GM23338 (cell line): ENCODE measurements around the gene MLKL. TPM values are rescaled to one million over a fixed set of nuclear protein-coding genes. Genes with fewer than 3 reads are reported as not detected.

Experiments used
- ATAC-seq: fragments of 200-7000 bp; cut with Tn5 transposase; 3 replicates; pipeline ENCODE4 v1.9.1; 2020
- DNase-seq: peaks from one replicate; pipeline ENCODE4 v3.0.0-alpha.2; 2015; ENCODE audit warnings: low spot score
- H2AFZ ChIP-seq: fragments of 200-600 bp; sonication (generic); 2 replicates; pipeline ENCODE4 v1.8.0; 2016; ENCODE audit warnings: antibody characterized with exemption, mild to moderate bottlenecking, moderate library complexity
- H3F3A ChIP-seq: fragments of 200-600 bp; sonication (generic); replicated peaks from 2 replicates; pipeline ENCODE4 v1.8.0; 2017; ENCODE audit warnings: antibody characterized with exemption, mixed run types, low read depth
- H3K27ac ChIP-seq: fragments of 200-600 bp; sonication (generic); 2 replicates; pipeline ENCODE4 v1.6.1; 2016; ENCODE audit warnings: low read depth
- H3K27me3 ChIP-seq: fragments of 200-600 bp; sonication (generic); 2 replicates; pipeline ENCODE4 v1.8.0; 2016; ENCODE audit warnings: mild to moderate bottlenecking, mixed run types, moderate library complexity; ENCODE audit not compliant: insufficient read depth
- H3K36me3 ChIP-seq: fragments of 200-600 bp; sonication (generic); 2 replicates; pipeline ENCODE4 v1.8.0; 2016; ENCODE audit warnings: mild to moderate bottlenecking; ENCODE audit not compliant: insufficient read depth
- H3K4me1 ChIP-seq: fragments of 200-600 bp; sonication (generic); 2 replicates; pipeline ENCODE4 v1.8.0; 2016; ENCODE audit warnings: mild to moderate bottlenecking, moderate library complexity; ENCODE audit not compliant: insufficient read depth
- H3K4me2 ChIP-seq: fragments of 200-600 bp; sonication (generic); 2 replicates; pipeline ENCODE4 v1.7.1; 2017; ENCODE audit warnings: mixed run types
- H3K4me3 ChIP-seq: fragments of 200-600 bp; sonication (generic); 2 replicates; pipeline ENCODE4 v1.6.1; 2016; ENCODE audit warnings: mixed run types
- H3K79me2 ChIP-seq: fragments of 200-600 bp; sonication (generic); replicated peaks from 2 replicates; pipeline ENCODE4 v1.8.0; 2017; ENCODE audit warnings: mild to moderate bottlenecking; ENCODE audit not compliant: insufficient read depth
- H3K9me2 ChIP-seq: fragments of 200-600 bp; sonication (generic); 2 replicates; pipeline ENCODE4 v1.8.0; 2017; ENCODE audit not compliant: insufficient read depth
- H4K20me1 ChIP-seq: fragments of 200-600 bp; sonication (generic); replicated peaks from 2 replicates; pipeline ENCODE4 v1.8.0; 2017; ENCODE audit warnings: mild to moderate bottlenecking; ENCODE audit not compliant: insufficient read depth
- H3K27ac Mint-ChIP-seq: 2 replicates; pipeline ENCODE4 v1.8.0; 2020; ENCODE audit warnings: inconsistent platforms, mild to moderate bottlenecking, moderate library complexity, mixed read lengths
- H3K27me3 Mint-ChIP-seq: 3 replicates; pipeline ENCODE4 v1.8.0; 2022; ENCODE audit warnings: low read depth, mild to moderate bottlenecking, moderate library complexity, mixed read lengths, inconsistent platforms; ENCODE audit not compliant: insufficient read depth, poor library complexity
- H3K36me3 Mint-ChIP-seq: 3 replicates; pipeline ENCODE4 v1.8.0; 2021; ENCODE audit warnings: low read depth, mild to moderate bottlenecking, inconsistent platforms, moderate library complexity, mixed read lengths
- H3K4me1 Mint-ChIP-seq: 3 replicates; pipeline ENCODE4 v1.8.0; 2020; ENCODE audit warnings: mild to moderate bottlenecking, inconsistent platforms, mixed read lengths
- H3K4me3 Mint-ChIP-seq: 3 replicates; pipeline ENCODE4 v1.8.0; 2021; ENCODE audit warnings: moderate library complexity, mild to moderate bottlenecking, inconsistent platforms, mixed read lengths
- H3K9me3 Mint-ChIP-seq: 3 replicates; pipeline ENCODE4 v1.8.0; 2020; ENCODE audit warnings: moderate library complexity, mild to moderate bottlenecking, inconsistent platforms, mixed read lengths
- CREB1 ChIP-seq: fragments of 250-450 bp; sonication (Bioruptor Pico); IDR thresholded peaks from 2 replicates; pipeline ENCODE4 v1.5.0; 2020; ENCODE audit warnings: low read depth, mild to moderate bottlenecking, moderate library complexity
- EZH2 ChIP-seq: fragments of 200-600 bp; sonication (generic); IDR thresholded peaks from one replicate; pipeline ENCODE4 v1.8.0; 2017; ENCODE audit warnings: antibody characterized with exemption, mild to moderate bottlenecking, low read depth; ENCODE audit not compliant: unreplicated experiment
- EZH2phosphoT487 ChIP-seq: fragments of 200-600 bp; sonication (generic); IDR thresholded peaks from one replicate; pipeline ENCODE4 v1.8.1; 2018; ENCODE audit warnings: antibody characterized with exemption; ENCODE audit not compliant: unreplicated experiment
- JUNB ChIP-seq: IDR thresholded peaks from one replicate; pipeline ENCODE4 v1.6.1; 2016; ENCODE audit warnings: antibody characterized with exemption; ENCODE audit not compliant: unreplicated experiment
- NANOG ChIP-seq: IDR thresholded peaks from 2 replicates; pipeline ENCODE4 v1.6.1; 2016; ENCODE audit warnings: antibody characterized with exemption, borderline replicate concordance
- POLR2AphosphoS5 ChIP-seq: IDR thresholded peaks from 2 replicates; pipeline ENCODE4 v1.6.1; 2016; ENCODE audit warnings: antibody characterized with exemption, low read depth
- REST ChIP-seq: IDR thresholded peaks from one replicate; pipeline ENCODE4 v1.6.1; 2018; ENCODE audit warnings: antibody characterized with exemption; ENCODE audit not compliant: unreplicated experiment
- ZNF331 ChIP-seq: fragments of 250-450 bp; sonication (Bioruptor Pico); IDR thresholded peaks from 2 replicates; pipeline ENCODE4 v1.5.0; 2020; ENCODE audit warnings: low read depth, mild to moderate bottlenecking, moderate library complexity
- polyA plus RNA-seq: library from polyadenylated mRNA; unstranded; fragments of >200 nt; fragmentation: Nextera tagmentation; extraction: Ambion mirVana; gene quantifications from 2 replicates; pipeline ENCODE4 v1.2.1, GENCODE V29; 2016
- total RNA-seq: library from RNA; depleted of rRNA; stranded (reverse); fragments of >200 nt; shearing (Covaris generic); gene quantifications from 2 replicates; pipeline ENCODE4 v1.2.3, GENCODE V29; 2014
- TF ChIP-seq, protein P1 (sequence below), 2 experiments: fragments of 200-600 bp in 1 of 2; sonication (generic) in 1 of 2; conservative IDR thresholded peaks; 2 replicates each; pipeline versions ENCODE4 v1.5.1 to v1.6.1; 2016 to 2017; ENCODE audit warnings: antibody characterized with exemption in 2 of 2, low read depth in 2 of 2, mild to moderate bottlenecking in 2 of 2, moderate library complexity in 1 of 2

The MLKL gene
- total and polyA plus RNA-seq, 2 experiments from 2014 or later = 5.1 to 9.7 TPM

- peaks cover 18% of the 10 kb centered on the region for H3K4me1 ChIP-seq
- no peaks in the 10 kb centered on the region for H3K36me3 ChIP-seq
- H3K79me2 ChIP-seq = no peaks in the 10 kb centered on the region
- Mint-ChIP-seq H3K27me3 (peaks cover 13% of the 10 kb centered on the region), H3K4me1 (peaks cover 14% of the 10 kb centered on the region; the same call in 2 of the 3 replicates), H3K36me3 (peaks cover 6% of the 10 kb centered on the region; the same call in 1 of the 3 replicates), H3K27ac (no peak overlapping the region), H3K4me3 (no peak overlapping the region; the same call in 2 of the 3 replicates), H3K9me3 (peaks cover 14% of the 10 kb centered on the region)
- H3F3A ChIP-seq = 0 out of 2 replicates have a peak, but pooled peaks cover 2% of the 10 kb centered on the region
- H3K9me2 ChIP-seq = no peaks in the 10 kb centered on the region
- no peaks in the 10 kb centered on the region for H4K20me1 ChIP-seq
- DNase-seq (peak; percentile 86), ATAC-seq (peak; percentile 27)
- no peak overlapping the region for H2AFZ ChIP-seq
- no peak overlapping the region for H3K27ac ChIP-seq
- no peak overlapping the region for H3K4me3 ChIP-seq
- no peak overlapping the region for H3K4me2 ChIP-seq
- H3K27me3 ChIP-seq = no peaks in the 10 kb centered on the region
- TF ChIP-seq POLR2AphosphoS5 = no peak
- TF ChIP-seq, protein P1, sequence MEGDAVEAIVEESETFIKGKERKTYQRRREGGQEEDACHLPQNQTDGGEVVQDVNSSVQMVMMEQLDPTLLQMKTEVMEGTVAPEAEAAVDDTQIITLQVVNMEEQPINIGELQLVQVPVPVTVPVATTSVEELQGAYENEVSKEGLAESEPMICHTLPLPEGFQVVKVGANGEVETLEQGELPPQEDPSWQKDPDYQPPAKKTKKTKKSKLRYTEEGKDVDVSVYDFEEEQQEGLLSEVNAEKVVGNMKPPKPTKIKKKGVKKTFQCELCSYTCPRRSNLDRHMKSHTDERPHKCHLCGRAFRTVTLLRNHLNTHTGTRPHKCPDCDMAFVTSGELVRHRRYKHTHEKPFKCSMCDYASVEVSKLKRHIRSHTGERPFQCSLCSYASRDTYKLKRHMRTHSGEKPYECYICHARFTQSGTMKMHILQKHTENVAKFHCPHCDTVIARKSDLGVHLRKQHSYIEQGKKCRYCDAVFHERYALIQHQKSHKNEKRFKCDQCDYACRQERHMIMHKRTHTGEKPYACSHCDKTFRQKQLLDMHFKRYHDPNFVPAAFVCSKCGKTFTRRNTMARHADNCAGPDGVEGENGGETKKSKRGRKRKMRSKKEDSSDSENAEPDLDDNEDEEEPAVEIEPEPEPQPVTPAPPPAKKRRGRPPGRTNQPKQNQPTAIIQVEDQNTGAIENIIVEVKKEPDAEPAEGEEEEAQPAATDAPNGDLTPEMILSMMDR (conservative IDR thresholded peaks at IDR 0.05; ENCODE audit: low read depth in 2 of 2) = peak; percentile 91 to 92
Observed at GRCh38 chr16:74726716-74727115, 26.1 kb upstream of the MLKL start.

GRCh38 chr16:74725651-74726455 is 25.2 kb upstream of the MLKL start:
- Histone ChIP-seq H4K20me1 (no peaks in the 10 kb centered on the region), H3F3A (0 out of 2 replicates have a peak, but pooled peaks cover 2% of the 10 kb centered on the region), H3K27ac (no peak overlapping the region), H3K27me3 (no peaks in the 10 kb centered on the region), H2AFZ (no peak overlapping the region), H3K4me1 (peaks cover 18% of the 10 kb centered on the region), H3K36me3 (no peaks in the 10 kb centered on the region), H3K4me3 (no peak overlapping the region), H3K79me2 (no peaks in the 10 kb centered on the region), H3K4me2 (no peak overlapping the region), H3K9me2 (no peaks in the 10 kb centered on the region)
- Mint-ChIP-seq H3K36me3 (peaks cover 6% of the 10 kb centered on the region; the same call in 1 of the 3 replicates), H3K4me1 (peaks cover 14% of the 10 kb centered on the region; the same call in 2 of the 3 replicates), H3K27ac (no peak overlapping the region), H3K27me3 (peaks cover 12% of the 10 kb centered on the region), H3K9me3 (peaks cover 14% of the 10 kb centered on the region), H3K4me3 (no peak overlapping the region)
- ATAC-seq (no peak), DNase-seq (no peak)
- TF ChIP-seq ZNF331 (CRISPR knock-in tag) (no peak), CREB1 (CRISPR knock-in tag) (no peak), EZH2phosphoT487 (no peak), JUNB (no peak), EZH2 (no peak), REST (no peak), POLR2AphosphoS5 (no peak), NANOG (no peak)
- TF ChIP-seq, protein P1 (conservative IDR thresholded peaks at IDR 0.05; ENCODE audit: low read depth in 2 of 2) = no peak
